ENCODE data around the gene KCTD2.

Gene KCTD2

DNA sequence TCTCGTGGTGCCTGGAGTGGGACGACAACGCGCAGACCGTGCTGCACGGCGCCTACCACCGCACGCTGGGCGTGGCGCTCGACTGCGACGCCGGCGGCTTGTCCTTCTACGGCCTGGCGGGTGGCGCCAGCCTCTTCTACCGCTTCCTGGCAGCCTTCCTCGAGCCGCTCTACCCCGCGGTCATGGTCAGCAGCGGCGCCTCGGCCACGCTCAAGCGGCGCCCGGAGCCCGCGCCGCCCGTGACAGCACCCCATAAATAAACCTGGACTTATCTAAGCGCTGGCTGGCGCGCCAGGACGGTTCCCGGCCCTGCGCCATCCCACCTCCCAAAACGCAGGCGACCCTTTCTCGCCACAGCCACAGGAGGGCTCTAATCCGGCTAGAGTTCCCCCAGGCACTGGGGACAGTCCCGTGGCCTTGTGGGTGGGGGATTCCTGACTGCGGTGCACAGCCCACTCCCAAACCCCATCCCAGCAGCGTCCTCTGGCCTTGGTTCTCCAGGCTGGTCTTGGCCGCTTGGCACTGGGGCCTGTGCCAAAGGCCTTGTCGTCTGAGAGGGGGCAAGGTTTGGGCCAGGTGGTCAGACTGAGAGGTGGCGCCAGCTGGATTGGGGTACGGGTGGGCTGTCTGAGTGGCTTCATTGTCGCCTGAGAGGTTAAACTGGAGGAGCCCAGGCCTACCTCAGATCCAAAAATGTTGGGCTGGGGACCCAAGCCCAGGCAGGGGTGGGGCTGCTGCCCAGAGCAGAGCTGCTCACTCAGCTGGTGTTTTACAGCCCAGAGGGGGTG lies 30.7 kb downstream of the KCTD2 start:
- DNase-seq (ENCODE audit: low read depth): no peak

DNA sequence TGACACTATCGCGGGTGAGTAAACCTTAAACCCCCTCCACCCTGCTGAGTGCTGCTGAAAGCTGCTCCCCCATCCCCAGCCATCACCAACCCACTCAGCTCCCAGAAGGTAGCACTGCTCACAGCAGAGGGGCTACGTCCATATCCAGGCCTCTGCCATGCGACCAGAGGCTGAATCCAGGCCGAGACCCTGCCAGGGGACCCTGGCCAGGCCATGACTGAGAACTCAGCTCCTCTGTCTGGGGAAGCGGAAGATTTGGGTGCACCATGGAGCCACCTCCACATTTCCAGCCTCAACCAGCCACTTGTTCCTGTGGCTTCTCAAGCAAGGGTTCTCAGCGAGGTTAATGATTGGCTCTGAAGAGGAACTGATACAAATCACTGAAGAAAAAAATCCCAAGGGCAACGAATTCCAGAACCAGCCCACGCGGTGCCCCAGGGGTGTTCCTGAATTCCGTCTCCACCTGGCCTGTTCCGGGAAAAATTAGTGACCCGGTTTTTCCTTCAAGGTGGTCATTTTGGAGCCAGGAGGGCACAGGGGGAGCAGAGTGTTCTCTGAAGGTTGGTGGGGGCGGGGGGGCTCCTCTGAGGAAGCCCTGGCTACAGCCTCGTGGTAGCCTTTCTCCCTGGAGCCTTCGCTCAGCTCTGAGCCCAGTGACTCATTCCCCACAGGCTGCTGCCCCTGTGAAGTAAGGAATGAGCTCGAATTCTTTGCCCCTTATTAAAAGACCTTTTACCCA lies 31.4 kb downstream of the KCTD2 start:
- peak; percentile 61 for DNase-seq (ENCODE audit: low read depth)

DNA sequence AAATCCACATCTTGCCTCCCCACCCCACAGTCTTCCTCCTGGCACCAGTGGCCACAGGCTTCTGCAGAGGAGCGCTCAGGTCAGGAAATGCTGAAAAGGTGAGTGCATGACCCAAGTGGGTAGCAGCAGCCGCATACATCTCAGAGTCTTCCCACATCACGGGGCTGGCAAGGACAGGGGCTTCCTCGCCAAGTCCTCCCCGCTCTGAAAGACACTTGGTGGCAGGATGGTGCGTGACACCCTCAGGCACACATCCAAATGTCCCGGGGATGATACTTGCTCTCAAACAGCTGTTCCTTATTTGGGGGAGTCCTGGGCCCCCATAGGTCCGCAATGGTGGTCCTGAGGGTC lies 32.0 kb downstream of the KCTD2 start:
- no peak for DNase-seq (ENCODE audit: low read depth)

DNA sequence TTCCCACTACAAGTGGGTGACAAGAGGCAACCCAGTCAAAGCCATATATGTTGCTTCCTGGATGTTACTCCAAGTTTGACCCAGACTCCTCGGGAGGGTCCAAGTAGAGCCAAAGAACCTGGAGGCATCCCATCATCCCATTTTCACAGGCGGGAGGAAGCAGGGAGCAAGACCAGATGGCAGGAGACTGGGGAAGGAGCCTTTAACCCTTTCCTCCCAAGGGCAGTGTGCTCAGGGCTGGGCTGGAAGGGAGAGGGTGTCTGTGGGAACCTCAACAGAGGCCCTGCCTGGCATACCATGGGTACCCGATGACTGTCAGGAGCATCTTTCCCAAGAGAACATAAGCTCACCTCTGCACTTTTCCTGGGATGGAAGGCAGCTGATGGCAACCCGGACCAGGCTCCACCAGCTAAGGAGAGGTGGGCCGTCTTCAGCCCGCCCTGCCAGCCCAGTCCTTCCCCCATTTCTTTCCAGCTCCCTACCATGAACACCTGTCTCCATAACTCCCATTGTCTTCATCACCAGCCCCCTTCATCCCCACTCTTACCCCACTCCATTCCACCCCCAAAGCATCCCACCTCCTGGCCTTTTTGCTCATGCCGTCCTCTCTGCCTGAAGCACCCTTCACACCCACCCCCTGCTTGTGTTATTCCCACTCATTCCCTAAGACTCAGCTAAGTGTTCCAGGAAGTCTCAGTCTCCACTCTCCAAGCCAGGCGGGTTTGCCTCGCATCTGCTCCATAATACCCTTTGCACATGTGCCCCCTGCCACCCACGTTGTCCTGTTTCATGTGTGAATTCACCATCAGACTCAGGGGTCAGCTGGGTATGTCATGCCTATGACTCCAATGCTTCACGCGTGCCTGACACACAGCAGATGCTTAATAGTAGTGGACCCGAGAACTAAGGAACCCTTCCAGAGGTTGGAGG lies 34.9 kb downstream of the KCTD2 start:
- DNase-seq (ENCODE audit: low read depth): no peak

DNA sequence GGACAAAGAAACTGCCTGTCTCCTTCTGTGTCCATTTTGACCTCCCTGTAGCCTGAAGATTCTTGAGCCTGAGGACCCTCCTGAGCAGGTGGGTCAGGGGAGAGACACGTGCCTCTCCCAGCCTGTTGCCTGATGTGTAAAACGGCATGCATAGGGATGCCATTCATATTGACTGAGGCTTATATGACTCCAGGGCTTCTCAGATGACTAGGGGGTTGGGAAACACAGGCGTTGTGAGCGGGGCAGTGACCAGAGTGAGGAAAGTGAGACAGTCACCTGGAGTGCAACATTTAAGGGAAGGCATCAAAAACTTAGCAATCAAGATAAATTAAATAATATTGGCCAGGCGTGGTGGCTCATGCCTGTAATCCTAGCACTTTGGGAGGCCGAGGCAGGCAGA lies 35.7 kb downstream of the KCTD2 start:
- DNase-seq (ENCODE audit: low read depth): no peak

DNA sequence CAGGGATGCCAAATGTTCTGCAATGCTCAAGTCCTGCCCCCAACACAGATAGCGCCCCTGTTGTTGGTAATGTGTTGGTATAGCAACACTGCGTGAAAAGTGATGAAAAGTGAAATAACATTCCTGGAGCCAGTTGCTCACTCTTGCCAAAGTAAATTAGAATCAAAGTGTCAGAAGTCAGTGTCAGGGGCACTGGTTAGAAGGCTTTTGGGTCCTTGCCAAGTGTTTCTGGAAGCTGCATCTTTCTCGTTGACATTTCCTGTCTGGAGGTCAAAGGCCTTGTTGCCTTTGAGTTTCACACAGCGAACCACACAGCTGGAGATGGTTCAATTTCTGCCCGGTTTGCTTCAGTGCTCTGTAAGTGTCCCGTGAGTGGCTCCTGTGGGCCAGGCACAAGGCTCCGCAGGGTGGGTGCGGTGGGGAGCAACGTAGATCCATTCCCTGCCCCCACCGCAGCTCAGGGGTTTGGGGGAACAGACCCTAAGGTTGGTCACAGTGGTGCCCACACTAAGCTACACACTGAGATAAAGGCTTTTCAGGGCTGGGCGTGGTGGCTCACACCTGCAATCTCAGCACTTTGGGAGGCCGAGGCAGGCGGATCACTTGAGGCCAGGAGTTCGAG lies 37.1 kb downstream of the KCTD2 start:
- DNase-seq (ENCODE audit: low read depth): no peak

DNA sequence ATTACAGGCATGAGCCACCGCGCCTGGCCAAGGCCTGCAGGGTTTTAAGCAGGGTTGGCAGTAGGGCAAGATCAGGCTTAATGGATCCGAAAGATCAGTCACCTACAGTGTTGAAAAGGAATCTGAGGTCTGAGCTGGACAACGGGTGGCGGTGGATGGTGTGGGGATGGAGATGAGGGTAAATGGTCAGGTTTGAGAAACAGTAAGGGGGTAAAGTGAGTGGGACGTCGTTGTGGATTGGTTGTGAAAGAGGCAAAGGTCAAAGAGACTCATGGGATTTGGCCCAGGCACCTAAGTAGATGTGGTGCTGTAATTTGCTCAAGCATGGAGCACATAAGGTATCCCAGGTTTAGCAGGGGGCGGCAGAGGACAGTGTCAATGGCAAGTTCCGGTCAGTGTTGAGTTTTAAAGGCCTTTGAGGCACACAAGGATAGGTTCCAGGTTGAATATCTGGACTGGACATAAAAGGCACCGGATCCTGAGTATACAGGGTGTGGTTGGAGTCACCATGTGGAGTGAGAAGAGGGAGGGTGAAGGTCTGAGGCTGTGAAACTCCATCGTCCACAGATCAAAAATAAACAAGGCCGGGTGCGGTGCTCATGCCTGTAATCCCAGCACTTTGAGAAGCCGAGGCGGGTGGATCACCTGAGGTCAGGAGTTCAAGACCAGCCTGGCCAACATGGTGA lies 39.6 kb downstream of the KCTD2 start:
- no peak for DNase-seq (ENCODE audit: low read depth)

DNA sequence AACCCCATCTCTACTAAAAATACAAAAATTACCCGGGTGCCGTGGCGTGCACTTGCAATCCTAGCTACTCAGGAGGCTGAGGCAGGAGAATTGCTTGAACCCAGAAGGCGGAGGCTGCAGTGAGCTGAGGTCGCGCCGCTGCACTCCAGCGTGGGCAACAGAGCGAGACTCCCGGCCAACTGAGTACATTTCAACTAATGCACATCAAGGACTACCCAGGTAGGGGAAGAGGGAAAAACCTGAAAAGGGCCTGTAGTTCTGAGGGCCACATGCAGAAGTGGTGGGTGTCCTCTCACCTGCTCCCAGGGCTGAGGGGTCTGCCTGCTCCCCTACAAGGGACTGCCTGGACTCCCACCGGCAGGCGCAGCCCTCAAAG lies 40.1 kb downstream of the KCTD2 start:
- DNase-seq (ENCODE audit: low read depth): no peak

DNA sequence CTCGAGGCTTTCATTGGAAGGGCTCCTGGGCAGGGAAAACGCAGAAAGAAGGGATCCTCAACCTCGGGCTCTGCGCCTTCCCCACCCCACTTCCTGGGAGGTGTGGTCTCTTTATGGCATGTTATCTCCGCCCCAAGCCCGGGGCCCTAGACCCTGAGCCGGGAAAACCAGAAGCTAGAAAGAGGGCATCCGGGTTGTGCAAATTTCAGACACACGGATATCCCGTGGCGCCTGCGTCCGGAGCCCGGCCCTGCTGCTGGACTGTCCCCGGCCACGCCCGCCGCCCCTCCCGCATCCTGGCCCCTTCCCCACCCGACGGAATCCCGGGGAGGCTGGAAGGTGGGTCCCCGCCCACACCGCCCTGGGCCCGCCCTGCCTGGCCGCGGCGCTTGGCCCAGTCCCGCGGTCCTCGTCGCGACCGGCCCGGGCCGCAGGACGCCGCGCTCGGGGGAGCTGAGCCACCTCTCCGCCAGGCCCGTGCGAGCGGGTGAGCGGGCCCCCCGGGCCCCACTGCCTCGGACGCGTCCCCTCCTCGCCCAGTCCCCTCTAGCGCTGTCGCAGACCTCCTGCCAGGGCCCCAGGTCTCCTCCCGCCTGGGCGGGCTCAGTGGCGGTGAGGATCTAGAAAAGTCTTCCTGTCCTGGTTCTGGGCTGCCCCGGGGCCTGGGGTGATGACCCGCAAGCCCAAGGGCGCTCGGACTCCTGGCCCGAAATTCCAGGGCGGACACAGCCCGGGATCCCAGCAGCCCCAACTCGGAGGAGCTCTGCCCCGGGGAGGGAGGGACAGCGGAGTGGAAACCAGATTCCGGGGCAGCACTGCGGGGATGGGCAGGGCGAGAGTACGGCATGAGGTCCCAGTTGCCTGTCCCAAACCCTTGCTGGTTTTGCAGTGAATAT lies 40.8 kb downstream of the KCTD2 start, which contains the start of gene SLC16A5:
Gene SLC16A5, plus strand, starts transcription at position 397 of the 896 bp plus-strand sequence. CDS start 5,683 bp downstream, outside the sequence.
- DNase-seq (ENCODE audit: low read depth): peak; percentile 88

DNA sequence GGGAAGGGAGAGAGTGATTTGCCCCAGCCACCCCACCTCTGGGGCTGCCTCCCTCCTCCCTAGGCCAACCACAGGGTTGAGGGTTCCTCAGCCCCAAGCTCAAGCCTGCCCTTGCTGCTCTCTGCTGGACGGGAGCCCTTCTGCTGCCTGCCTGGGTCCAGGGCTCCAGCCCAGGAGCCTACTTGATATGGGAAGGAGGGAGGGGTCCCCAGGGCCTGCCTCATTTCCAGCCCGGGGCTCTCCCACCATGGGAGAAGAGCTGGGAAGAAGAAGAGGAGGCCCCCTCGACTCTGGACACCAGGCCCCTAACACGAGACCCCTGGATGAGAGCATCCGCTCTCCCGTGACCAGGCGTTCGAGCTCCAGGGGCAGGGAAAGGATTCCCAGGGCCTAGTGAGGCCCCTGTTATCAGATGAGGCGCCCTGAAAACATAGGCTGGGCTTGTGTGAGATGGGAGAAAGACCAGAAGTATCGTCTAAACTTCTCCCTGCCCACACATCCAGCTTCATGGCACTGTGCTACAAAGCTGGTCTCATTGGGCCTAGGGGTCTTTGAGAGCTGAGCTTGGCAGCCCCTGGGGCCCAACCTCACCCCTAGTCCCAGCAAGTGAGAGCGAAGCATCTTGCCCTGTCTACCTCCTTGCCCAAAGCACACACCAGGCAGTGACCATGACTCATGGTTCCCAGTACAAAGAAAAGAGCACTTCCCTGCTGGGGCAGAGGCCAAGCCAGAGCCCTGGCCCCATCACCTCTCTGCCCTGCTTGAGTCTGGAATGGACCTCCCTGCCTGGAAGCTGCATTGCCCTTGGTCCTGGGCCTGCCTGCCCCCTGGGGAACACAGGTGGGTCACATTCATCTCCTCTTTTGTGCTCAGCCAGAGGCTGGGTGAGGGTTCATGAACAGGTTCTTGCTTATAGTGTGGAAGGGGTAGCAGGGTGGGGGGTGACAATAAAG lies 41.7 kb downstream of the KCTD2 start:
- DNase-seq (ENCODE audit: low read depth): peak; percentile 59

DNA sequence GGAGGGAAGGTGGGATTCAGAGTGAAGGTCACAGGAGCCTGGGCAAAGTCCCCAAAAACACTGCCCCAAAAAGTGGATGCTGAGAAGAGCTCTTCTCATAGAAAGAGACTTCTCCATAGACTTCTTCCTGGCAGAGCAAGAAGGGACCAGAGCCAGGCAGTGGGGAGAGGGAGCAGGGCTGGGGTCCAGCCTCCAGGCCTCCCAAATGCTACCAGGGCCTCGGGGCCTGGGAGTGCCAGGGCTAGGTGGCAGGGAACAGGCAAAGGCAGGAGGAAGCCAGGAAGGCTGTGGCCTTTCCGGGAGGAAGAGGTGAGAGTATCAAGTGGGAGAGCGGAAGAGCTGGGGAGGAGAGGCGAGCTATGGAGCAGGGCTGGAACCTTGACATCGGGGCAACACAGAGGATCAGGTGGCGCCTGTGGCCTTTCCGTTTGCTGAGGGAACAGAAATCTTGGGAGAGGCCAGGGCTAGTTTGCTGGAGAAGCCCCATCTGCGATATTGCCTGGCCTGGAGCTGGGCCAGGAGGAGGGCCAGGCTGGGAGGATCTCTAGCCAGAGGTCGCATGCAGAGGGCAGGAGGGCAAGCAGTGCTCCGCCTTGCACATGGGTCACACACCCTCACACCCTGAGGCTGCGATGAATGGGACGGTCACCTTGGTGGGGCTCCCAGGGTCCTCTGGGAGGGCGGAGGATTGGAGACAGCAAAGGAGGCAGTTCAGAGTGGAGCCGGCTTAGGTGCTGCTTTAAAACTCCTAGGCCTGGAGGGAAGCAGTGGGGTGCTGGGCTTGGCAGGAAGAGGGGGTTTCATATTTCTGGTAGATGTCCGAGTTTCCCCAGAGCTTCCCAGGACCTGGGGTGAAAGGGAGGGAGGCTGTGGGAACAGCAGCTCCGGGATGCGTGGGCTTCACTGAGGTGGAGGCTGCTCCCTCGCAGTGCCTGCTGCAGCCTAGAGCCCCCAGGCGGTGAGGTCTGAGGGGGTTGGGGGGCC lies 44.1 kb downstream of the KCTD2 start:
- peak; percentile 46 for DNase-seq (ENCODE audit: low read depth)

DNA sequence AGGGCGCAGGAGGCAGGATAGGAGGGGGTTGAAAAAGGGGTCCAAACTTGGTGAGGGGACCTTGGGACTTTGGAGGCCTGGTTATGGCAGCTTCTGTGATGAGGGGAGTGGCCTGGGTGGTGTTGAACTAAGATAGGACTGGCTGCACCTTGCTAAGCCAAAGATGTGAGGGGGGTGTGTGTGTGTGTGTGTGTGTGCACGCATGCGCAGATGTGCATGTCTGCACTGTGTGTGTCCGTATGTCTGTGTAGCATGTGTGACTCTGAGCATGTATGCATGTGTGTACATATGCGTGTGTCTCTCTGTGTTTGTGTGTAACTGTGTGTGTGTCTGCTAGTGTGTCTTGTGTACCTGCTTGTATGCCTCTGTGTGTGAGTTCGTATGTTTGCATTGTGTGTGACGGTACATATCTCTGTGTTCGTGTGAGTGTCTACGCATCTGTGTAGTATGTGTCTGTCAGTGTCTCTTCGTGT lies 44.9 kb downstream of the KCTD2 start:
- DNase-seq (ENCODE audit: low read depth): no peak

DNA sequence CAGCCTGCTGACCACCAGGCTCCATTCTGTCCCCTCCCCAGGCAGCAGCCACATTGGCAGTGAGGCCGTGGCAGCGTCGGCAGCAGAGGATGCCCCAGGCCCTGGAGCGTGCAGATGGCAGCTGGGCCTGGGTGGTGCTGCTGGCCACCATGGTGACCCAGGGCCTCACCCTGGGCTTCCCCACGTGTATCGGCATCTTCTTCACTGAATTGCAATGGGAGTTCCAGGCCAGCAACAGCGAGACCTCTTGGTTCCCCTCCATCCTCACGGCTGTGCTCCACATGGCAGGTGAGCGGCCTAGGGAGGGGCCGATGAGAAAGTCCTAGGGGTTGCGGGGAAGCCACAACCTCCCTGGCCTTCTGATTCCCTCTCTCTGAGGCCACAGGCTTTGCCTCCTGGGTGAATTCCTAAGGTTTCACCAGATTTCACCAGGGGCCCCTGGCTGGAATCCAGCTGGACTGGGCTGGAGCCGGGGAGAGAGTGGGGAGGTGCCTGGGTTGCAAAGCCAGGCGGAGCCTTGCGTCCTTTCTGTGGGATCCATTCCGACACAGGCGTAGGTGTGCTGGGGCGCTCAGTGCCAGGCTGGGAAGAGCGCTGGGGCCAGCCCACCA lies 46.6 kb downstream of the KCTD2 start:
- DNase-seq (ENCODE audit: low read depth): peak; percentile 67

DNA sequence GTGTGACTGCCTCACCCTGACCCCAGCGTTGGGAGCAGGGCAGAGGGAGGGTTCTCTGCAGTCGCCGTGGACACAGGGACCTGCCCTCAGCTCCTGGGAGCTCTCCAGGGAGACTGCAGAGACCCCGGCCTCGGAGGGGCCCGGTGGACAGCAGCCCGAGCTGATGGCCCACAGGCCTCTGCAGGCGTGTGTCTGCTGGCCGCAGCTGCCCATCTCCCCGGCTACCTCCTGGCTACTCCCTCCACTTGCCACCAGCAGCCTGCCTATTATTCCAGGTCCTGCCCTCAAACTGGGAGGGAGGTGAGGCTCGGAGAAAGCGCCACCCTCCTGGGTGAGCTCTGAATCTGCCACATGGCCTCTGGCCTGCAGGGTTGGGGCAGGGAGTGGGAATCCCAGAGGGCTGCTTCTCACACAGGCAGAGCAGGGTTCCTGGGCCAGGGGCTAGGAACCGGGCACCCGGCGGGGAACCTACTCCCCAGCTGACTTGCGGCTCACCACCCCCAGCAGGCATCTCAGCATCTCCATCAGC lies 47.9 kb downstream of the KCTD2 start:
- no peak for DNase-seq (ENCODE audit: low read depth)

DNA sequence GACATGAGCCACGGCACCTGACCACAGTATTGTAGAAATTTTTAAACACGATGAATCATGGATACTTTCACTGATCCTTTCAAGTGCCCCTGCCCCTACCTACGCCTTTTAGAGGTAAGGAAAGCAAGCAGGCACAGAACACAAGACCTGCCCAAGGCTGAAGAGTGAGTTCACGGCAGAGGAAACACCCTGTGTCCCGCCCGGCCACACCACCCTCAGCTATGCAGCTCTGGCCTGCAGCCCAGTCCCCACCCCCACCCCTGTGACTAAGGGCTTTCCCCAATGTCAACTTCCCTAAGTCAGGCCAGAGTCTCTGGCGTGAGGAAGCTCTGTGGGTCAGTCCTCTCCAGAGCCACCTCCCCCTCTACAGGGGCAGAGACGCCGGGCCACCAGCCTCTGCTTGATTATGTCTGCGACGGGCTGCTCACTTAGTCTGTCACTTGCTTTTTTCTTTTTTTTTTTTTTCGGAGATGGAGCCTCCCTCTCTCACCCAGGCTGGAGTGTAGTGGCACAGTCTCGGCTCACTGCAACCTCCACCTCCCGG lies 49.1 kb downstream of the KCTD2 start:
- DNase-seq (ENCODE audit: low read depth): peak; percentile 70

DNA sequence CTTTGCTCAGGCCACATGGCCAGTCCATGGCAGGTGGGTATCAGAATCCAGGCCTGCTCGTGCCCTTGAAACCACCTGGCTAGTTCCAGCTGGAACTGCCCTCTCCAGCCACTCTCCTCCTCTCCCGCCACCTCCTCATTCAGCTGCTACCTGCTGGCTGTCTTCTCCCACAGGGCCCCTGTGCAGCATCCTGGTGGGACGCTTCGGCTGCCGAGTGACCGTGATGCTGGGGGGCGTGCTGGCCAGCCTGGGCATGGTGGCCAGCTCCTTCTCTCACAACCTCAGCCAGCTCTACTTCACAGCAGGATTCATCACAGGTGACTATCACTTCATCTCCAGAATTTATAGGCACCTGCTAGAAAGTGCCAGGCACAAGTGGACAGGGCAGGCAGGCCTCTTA lies 50.8 kb downstream of the KCTD2 start:
- no peak for DNase-seq (ENCODE audit: low read depth)

DNA sequence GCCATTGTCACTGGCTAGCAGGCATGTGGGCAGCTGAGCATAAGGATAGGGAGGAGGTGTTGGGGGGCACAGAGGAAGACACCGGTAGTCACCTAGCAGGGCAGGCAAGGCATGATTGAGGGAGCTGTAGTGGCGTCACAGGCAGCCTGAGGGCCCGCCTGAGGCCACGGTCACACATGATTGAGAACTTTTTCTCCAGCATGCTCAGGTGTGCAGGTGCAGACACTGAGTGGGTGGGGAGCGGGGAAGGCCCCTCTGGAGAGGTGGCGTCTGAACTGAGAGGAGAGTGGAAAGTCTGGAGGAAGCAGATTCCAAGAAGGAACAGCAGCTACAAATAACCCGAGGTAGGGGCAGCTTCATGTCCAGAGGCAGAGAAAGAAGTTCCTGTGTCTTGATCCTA lies 51.8 kb downstream of the KCTD2 start:
- no peak for DNase-seq (ENCODE audit: low read depth)
